ENCODE data around the gene HSPG2. TPM values are rescaled to one million over a fixed set of nuclear protein-coding genes. Genes with fewer than 3 reads are reported as not detected.
A peak's percentile ranks its signal among the peaks of the same experiment; 100 is the strongest.

HSPG2 gene
- total RNA-seq, 1 donor from 2014 or later, result 257 TPM

GRCh38 chr1:21814241-21814918 is 122.7 kb downstream of the HSPG2 start:
- peak overlapping the region; percentile 62 for H3K4me3 ChIP-seq
- no peak overlapping the region for H3K27ac ChIP-seq (replicated peaks)
- no peaks in the 10 kb centered on the region for H3K9me3 ChIP-seq (replicated peaks)
- H3K27me3 ChIP-seq (ENCODE audit: low read depth), result peaks cover 4% of the 10 kb centered on the region
- peaks cover 16% of the 10 kb centered on the region for H3K4me1 ChIP-seq
- peak; percentile 70 for TF ChIP-seq CTCF (IDR thresholded peaks at IDR 0.05; ENCODE audit: borderline replicate concordance)
- intact Hi-C loops (cut with micrococcal nuclease), result no loop called here
- DNase-seq, result no peak
- no peaks in the 10 kb centered on the region for H3K36me3 ChIP-seq

GRCh38 chr1:21813542-21813941 is 123.6 kb downstream of the HSPG2 start:
- intact Hi-C loops (cut with micrococcal nuclease), result no loop called here
- Histone ChIP-seq H3K27me3 (ENCODE audit: low read depth) (peaks cover 4% of the 10 kb centered on the region), H3K4me3 (no peak overlapping the region), H3K36me3 (no peaks in the 10 kb centered on the region), H3K27ac (replicated peaks) (no peak overlapping the region), H3K4me1 (peaks cover 12% of the 10 kb centered on the region), H3K9me3 (replicated peaks) (no peaks in the 10 kb centered on the region)
- DNase-seq, result no peak
- TF ChIP-seq CTCF (IDR thresholded peaks at IDR 0.05; ENCODE audit: borderline replicate concordance), result no peak

GRCh38 chr1:21811875-21812305 is 125.2 kb downstream of the HSPG2 start, which contains the start of gene LDLRAD2:
LDLRAD2 (plus strand) TSS chr1:21812265; CDS start chr1:21812452, 187 bp downstream.
- intact Hi-C loops (cut with micrococcal nuclease), result no loop called here
- no peak for TF ChIP-seq CTCF (IDR thresholded peaks at IDR 0.05; ENCODE audit: borderline replicate concordance)
- Histone ChIP-seq H3K4me3 (no peak within 1 kb of the TSS), H3K27ac (replicated peaks) (no peak within 1 kb of the TSS), H3K4me1 (peaks cover 8% of the 10 kb centered on the region), H3K27me3 (ENCODE audit: low read depth) (peaks cover 4% of the 10 kb centered on the region), H3K9me3 (replicated peaks) (no peaks in the 10 kb centered on the region), H3K36me3 (no peaks in the 10 kb centered on the region)
- no peak for DNase-seq

GRCh38 chr1:21804536-21804935 is 132.6 kb downstream of the HSPG2 start:
- H3K27me3 ChIP-seq (ENCODE audit: low read depth), result no peaks in the 10 kb centered on the region
- intact Hi-C loops (cut with micrococcal nuclease), result no loop called here
- TF ChIP-seq CTCF (IDR thresholded peaks at IDR 0.05; ENCODE audit: borderline replicate concordance), result no peak

GRCh38 chr1:21801100-21801499 is 136.0 kb downstream of the HSPG2 start:
- no peak for TF ChIP-seq CTCF (IDR thresholded peaks at IDR 0.05; ENCODE audit: borderline replicate concordance)
- no peaks in the 10 kb centered on the region for H3K9me3 ChIP-seq (replicated peaks)
- H3K36me3 ChIP-seq, result no peaks in the 10 kb centered on the region
- H3K4me3 ChIP-seq, result no peak overlapping the region
- H3K4me1 ChIP-seq, result no peaks in the 10 kb centered on the region
- no peak overlapping the region for H3K27ac ChIP-seq (replicated peaks)
- no peak for DNase-seq
- intact Hi-C loops (cut with micrococcal nuclease), result no loop called here
- no peaks in the 10 kb centered on the region for H3K27me3 ChIP-seq (ENCODE audit: low read depth)

More at GRCh38 chr1:21804536-21804935, 132.6 kb downstream of the HSPG2 start:
- no peak for DNase-seq
- Histone ChIP-seq H3K27ac (replicated peaks) (no peak overlapping the region), H3K4me3 (no peak overlapping the region), H3K4me1 (no peaks in the 10 kb centered on the region), H3K36me3 (no peaks in the 10 kb centered on the region), H3K9me3 (replicated peaks) (no peaks in the 10 kb centered on the region)

Data from left ventricle myocardium inferior (tissue), 1 donor.